Bladder microvascular endothelial cell (primary cell): ENCODE measurements around the gene RASAL2. TPM values are rescaled to one million over a fixed set of nuclear protein-coding genes. Genes with fewer than 3 reads are reported as not detected.

Source experiments
- total RNA-seq: library from RNA; depleted of rRNA; stranded (reverse); fragments of >200 nt; gene quantifications from 2 replicates; pipeline ENCODE4 v1.2.3, GENCODE V29; 2014

RASAL2 gene
- 19.9 and 33.6 TPM in 2 replicates for total RNA-seq

DNA sequence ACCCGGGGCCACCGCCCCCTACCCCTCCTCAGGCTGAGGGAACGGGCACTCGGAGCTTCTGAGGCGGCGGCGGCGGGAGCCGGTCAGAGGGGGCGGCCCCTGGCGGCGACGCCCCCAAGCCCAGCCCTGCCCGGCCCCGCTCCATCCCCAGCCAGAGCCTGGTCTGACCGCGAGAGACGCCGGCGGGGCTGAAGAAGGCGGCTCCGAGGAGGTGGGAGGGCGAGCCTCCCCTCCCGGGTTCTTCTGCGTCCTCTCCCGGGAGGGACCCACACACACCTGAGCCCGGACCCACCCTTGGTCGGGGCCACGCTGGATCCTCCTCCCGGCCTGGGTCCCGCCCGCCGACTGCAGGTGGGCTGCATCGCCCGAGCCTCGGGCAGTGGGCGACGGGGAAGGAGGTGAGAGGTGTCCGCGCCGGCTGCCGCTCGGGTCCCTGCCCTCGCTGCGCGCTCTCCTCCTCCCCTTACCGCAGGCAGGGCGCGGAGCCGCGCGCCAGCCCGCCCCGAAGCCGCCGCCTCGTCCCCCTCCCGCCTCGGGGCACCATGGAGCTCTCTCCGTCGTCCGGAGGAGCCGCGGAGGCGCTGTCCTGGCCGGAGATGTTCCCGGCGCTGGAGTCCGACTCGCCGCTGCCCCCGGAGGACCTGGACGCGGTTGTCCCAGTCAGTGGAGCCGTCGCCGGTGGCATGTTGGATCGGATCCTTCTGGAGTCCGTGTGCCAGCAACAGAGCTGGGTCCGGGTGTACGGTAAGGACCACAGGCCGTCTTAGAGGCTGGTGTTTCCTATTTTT is at the start of gene RASAL2:
Gene RASAL2, plus strand, starts transcription at position 154 of the 788 bp plus-strand sequence. Its CDS starts 389 bp downstream, at position 543.

DNA sequence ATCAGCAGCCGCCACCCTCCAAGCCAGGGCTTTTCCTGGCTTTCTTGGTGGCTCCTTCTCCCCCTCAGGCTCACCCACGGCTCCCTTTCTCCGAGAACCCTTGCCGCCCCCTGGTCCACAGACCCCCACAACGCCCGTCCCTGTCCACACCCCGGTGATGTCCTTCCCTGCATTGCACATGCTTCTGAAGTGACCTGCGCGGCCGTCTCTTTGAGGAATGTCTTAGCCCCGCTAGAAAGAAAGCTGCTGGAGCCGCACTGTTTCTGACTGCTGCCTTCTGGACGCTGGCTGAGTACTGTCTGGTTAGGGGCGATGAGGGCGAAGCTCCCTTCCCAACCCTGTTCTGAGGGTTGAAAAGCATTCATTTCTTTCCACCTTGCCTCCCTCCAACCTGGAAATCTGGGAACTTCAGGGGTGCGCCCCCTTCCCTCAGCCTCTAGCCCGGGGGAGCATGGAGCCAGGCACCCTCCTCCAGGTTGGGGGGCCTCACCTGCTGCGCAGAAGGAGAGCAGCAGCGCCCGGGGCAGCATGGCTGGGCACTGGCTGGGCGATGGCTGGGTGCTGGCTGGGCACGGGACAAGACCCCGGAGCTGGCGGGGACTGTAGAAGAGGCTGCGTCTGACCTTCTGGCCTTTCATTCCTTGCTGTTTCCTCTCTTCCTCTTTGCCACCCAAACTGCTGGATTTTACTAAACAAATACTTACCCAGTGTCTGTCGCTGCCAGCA is 402.7 kb downstream of the RASAL2 start, which contains the start of gene CLEC20A:
Gene CLEC20A, minus strand, starts transcription at position 555 of the 726 bp plus-strand sequence. Its CDS starts 25 bp downstream, at position 530.

DNA sequence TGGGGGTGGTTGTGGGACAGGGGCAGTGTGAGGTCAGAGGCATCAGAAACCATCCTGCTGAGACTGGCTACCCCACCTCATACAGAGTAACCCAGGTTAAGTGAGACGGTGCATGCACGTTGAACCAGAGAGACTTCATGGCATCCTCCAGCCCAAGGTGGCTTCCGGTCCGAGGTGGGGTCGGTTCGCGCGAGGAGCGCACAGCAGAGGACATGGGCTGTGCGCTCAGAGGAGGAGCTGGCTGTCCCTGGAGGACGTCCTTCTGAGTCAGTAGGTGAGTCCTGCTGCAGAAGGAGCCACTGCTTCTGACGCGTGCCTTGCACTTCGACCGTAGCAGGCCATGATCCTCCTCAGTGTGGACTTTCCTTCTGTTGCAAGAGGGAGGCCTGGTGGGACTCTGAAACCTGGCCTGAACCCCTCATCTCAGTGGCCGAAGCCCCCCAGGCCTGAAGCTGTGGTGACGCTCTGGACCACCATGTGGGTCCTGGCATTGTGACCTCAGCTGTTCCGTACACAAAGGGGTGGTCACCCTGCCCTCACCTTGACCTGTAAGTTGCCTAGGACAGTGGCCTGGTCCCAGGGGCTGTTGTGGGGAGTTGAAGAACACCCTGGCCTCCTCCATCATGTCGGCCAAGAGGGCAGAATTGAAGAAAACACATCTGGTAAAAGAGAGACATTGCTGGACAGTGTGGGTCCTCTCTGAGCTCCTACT is 418.8 kb downstream of the RASAL2 start, which contains the start of gene TEX35:
Gene TEX35, plus strand, starts transcription at position 544 of the 712 bp plus-strand sequence. Its CDS starts 80 bp downstream, at position 624.

Other genes with a start within 250 kb of the RASAL2 start
- gene SEC16B, start 124.0 kb upstream of the RASAL2 start, total RNA-seq: 1.1 and 1.8 TPM in 2 replicates